IMR-90 (cell line): ENCODE data around the gene NALCN. TPM values are rescaled to one million over a fixed set of nuclear protein-coding genes. Genes with fewer than 3 reads are reported as not detected.

ENCODE experiments used
- ATAC-seq: fragments of 200-7000 bp; cut with Tn5 transposase; 2 replicates; pipeline ENCODE4 v1.9.1; 2020; ENCODE audit warnings: low read depth, mild to moderate bottlenecking, moderate library complexity
- BruUV-seq: library from RNA; stranded (reverse); fragments of 400-500 nt; replicated peaks from 2 replicates; lab custom pipeline; 2021; lab: Mats Ljungman, UMichigan
- CTCF ChIA-PET: fragments of 300-600 bp; formaldehyde crosslinking; extraction: SDS; loops from one replicate; lab custom pipeline; 2021; ENCODE audit warnings: antibody characterized with exemption; lab: Yijun Ruan, JAX
- POLR2A ChIA-PET: fragments of 300-600 bp; sonication (Branson Sonifier 250); formaldehyde crosslinking; loops from one replicate; lab custom pipeline; 2022; ENCODE audit warnings: antibody characterized with exemption; ENCODE audit not compliant: unreplicated experiment; lab: Charles Lee
- DNase-seq: peaks from one replicate; pipeline ENCODE4 v3.0.0; 2013
- H2AFZ ChIP-seq: replicated peaks from 2 replicates; pipeline ENCODE3; 2013; ENCODE audit warnings: low read length, mild to moderate bottlenecking; ENCODE audit not compliant: poor library complexity
- H2AK5ac ChIP-seq: 2 replicates; pipeline ENCODE4 v1.6.1; 2013; ENCODE audit warnings: low read depth, low read length, inconsistent platforms
- H2AK9ac ChIP-seq: replicated peaks from 2 replicates; pipeline ENCODE3; 2013; ENCODE audit warnings: mild to moderate bottlenecking, low read depth, low read length, moderate library complexity; ENCODE audit not compliant: poor library complexity
- H2BK120ac ChIP-seq: 2 replicates; pipeline ENCODE4 v1.6.1; 2013; ENCODE audit warnings: low read depth, low read length, inconsistent platforms
- H2BK15ac ChIP-seq: 3 replicates; pipeline ENCODE4 v1.6.1; 2013; ENCODE audit warnings: low read depth, low read length, inconsistent platforms
- H2BK20ac ChIP-seq: 2 replicates; pipeline ENCODE4 v1.6.1; 2013; ENCODE audit warnings: low read depth, mild to moderate bottlenecking, inconsistent platforms, low read length, moderate library complexity
- H2BK5ac ChIP-seq: 2 replicates; pipeline ENCODE4 v1.6.1; 2013; ENCODE audit warnings: mild to moderate bottlenecking, low read depth, low read length, inconsistent platforms; ENCODE audit not compliant: poor library complexity, severe bottlenecking
- H3K14ac ChIP-seq: replicated peaks from 2 replicates; pipeline ENCODE4 v1.6.1; 2013; ENCODE audit warnings: low read depth, low read length, inconsistent platforms
- H3K18ac ChIP-seq: 2 replicates; pipeline ENCODE4 v1.6.1; 2013; ENCODE audit warnings: low read depth, low read length, control low read depth
- H3K23ac ChIP-seq: 2 replicates; pipeline ENCODE4 v1.6.1; 2013; ENCODE audit warnings: low read depth, low read length, inconsistent platforms
- H3K27ac ChIP-seq: 2 replicates; pipeline ENCODE4 v1.5.1; 2013; ENCODE audit warnings: mild to moderate bottlenecking, control low read depth, low read length; ENCODE audit not compliant: insufficient read depth
- H3K27me3 ChIP-seq: 2 replicates; pipeline ENCODE4 v1.6.1; 2013; ENCODE audit warnings: low read length; ENCODE audit not compliant: control insufficient read depth, insufficient read depth
- H3K36me3 ChIP-seq: 2 replicates; pipeline ENCODE4 v1.6.1; 2013; ENCODE audit warnings: low read length, mixed read lengths; ENCODE audit not compliant: control insufficient read depth, insufficient read depth
- H3K4ac ChIP-seq: 2 replicates; pipeline ENCODE4 v1.6.1; 2013; ENCODE audit warnings: low read depth, low read length, inconsistent platforms
- H3K4me1 ChIP-seq: 2 replicates; pipeline ENCODE4 v1.6.1; 2013; ENCODE audit warnings: low read length, mixed read lengths; ENCODE audit not compliant: control insufficient read depth, insufficient read depth
- H3K4me2 ChIP-seq: 2 replicates; pipeline ENCODE4 v1.6.1; 2013; ENCODE audit warnings: low read depth, mild to moderate bottlenecking, control low read depth, low read length, moderate library complexity
- H3K4me3 ChIP-seq: 2 replicates; pipeline ENCODE4 v1.5.1; 2013; ENCODE audit warnings: low read depth, mild to moderate bottlenecking, control low read depth, low read length, moderate library complexity; ENCODE audit not compliant: insufficient read depth
- H3K56ac ChIP-seq: 2 replicates; pipeline ENCODE4 v1.6.1; 2013; ENCODE audit warnings: low read length, inconsistent platforms; ENCODE audit not compliant: insufficient read depth; ENCODE audit errors: extremely low read depth
- H3K79me1 ChIP-seq, 2 experiments: 2 replicates each; pipeline ENCODE4 v1.6.1; 2013; ENCODE audit warnings: low read length in 2 of 2, inconsistent platforms in 1 of 2, low read depth in 1 of 2
- H3K9ac ChIP-seq: 2 replicates; pipeline ENCODE4 v1.6.1; 2013; ENCODE audit warnings: low read depth, low read length, control low read depth
- H3K9me1 ChIP-seq: 2 replicates; pipeline ENCODE4 v1.6.1; 2013; ENCODE audit warnings: low read length, inconsistent platforms; ENCODE audit not compliant: insufficient read depth
- H3K9me3 ChIP-seq: 2 replicates; pipeline ENCODE4 v1.6.1; 2013; ENCODE audit warnings: low read length; ENCODE audit not compliant: control insufficient read depth, insufficient read depth
- H4K20me1 ChIP-seq: 2 replicates; pipeline ENCODE4 v1.6.1; 2013; ENCODE audit warnings: low read length, inconsistent platforms; ENCODE audit not compliant: insufficient read depth
- H4K5ac ChIP-seq: 2 replicates; pipeline ENCODE4 v1.6.1; 2013; ENCODE audit warnings: mild to moderate bottlenecking, low read depth, low read length, control low read depth
- H4K8ac ChIP-seq, 2 experiments: 2 replicates each; pipeline ENCODE4 v1.6.1; 2013; ENCODE audit warnings: low read depth in 2 of 2, low read length in 2 of 2, control low read depth in 1 of 2, inconsistent platforms in 1 of 2
- H4K91ac ChIP-seq: 2 replicates; pipeline ENCODE4 v1.6.1; 2013; ENCODE audit warnings: low read depth, low read length, inconsistent platforms; ENCODE audit not compliant: insufficient read depth
- BHLHE40 ChIP-seq: fragments of 150-350 bp; IDR thresholded peaks from 2 replicates; pipeline ENCODE4 v1.6.1; 2016; ENCODE audit warnings: mild to moderate bottlenecking, low read depth, low read length
- CEBPB ChIP-seq: IDR thresholded peaks from 2 replicates; pipeline ENCODE4 v1.6.1; 2012; ENCODE audit warnings: low read depth, low read length, improper control_type of control experiment
- CHD1 ChIP-seq: IDR thresholded peaks from 2 replicates; pipeline ENCODE4 v1.6.1; 2012; ENCODE audit warnings: low read depth, low read length, improper control_type of control experiment
- FOS ChIP-seq: fragments of 150-350 bp; IDR thresholded peaks from 2 replicates; pipeline ENCODE4 v1.6.1; 2016; ENCODE audit warnings: low read depth, low read length
- MAFK ChIP-seq: IDR thresholded peaks from 2 replicates; pipeline ENCODE4 v1.6.1; 2012; ENCODE audit warnings: low read depth, low read length, improper control_type of control experiment
- MAZ ChIP-seq: IDR thresholded peaks from 2 replicates; pipeline ENCODE4 v1.6.1; 2012; ENCODE audit warnings: low read depth, mild to moderate bottlenecking, low read length, improper control_type of control experiment, moderate library complexity, borderline replicate concordance
- MXI1 ChIP-seq: IDR thresholded peaks from 2 replicates; pipeline ENCODE4 v1.6.1; 2012; ENCODE audit warnings: low read depth, mild to moderate bottlenecking, low read length, moderate library complexity, borderline replicate concordance
- POLR2A ChIP-seq: IDR thresholded peaks from 2 replicates; pipeline ENCODE4 v1.6.1; 2012; ENCODE audit warnings: mild to moderate bottlenecking, low read depth, low read length
- RAD21 ChIP-seq: IDR thresholded peaks from 2 replicates; pipeline ENCODE4 v1.6.1; 2012; ENCODE audit warnings: low read length, improper control_type of control experiment
- RCOR1 ChIP-seq: IDR thresholded peaks from 2 replicates; pipeline ENCODE4 v1.6.1; 2012; ENCODE audit warnings: mild to moderate bottlenecking, low read length, improper control_type of control experiment; ENCODE audit not compliant: insufficient replicate concordance
- RFX5 ChIP-seq: IDR thresholded peaks from 2 replicates; pipeline ENCODE4 v1.8.0; 2012; ENCODE audit warnings: low read depth, mild to moderate bottlenecking, low read length, moderate library complexity
- SMC3 ChIP-seq: fragments of 150-350 bp; IDR thresholded peaks from 2 replicates; pipeline ENCODE4 v1.6.1; 2016; ENCODE audit warnings: low read depth, mild to moderate bottlenecking, antibody characterized with exemption, low read length, moderate library complexity
- WGBS, 2 experiments: methylation state at CpG; one replicate each; pipeline versions ENCODE4 v1.1.5 to v1.1.7; 2013; ENCODE audit warnings: missing lambda C conversion rate in 2 of 2; ENCODE audit not compliant: insufficient read length in 1 of 2; ENCODE audit errors: extremely low coverage in 2 of 2; 5-methylcytosine and 5-hydroxymethylcytosine counted together
- dilution Hi-C: fragments of 300-500 bp; cut with HindIII; formaldehyde crosslinking; loops from one replicate; pipeline ENCODE4 v1.14.3; 2018; ENCODE audit warnings: low sequenced_read_pairs; ENCODE audit not compliant: unreplicated experiment
- in situ Hi-C: fragments of 300-500 bp; cut with MboI; formaldehyde crosslinking; loops from 3 replicates; pipeline ENCODE4 v1.14.3; 2019; ENCODE audit warnings: low sequenced_read_pairs, inconsistent platforms, mixed read lengths
- intact Hi-C: fragments of 100-400 bp; cut with micrococcal nuclease; formaldehyde crosslinking; loops from 2 replicates; pipeline ENCODE4 v1.10.0; 2022
- polyA plus RNA-seq, 3 experiments: library from polyadenylated mRNA; depleted of rRNA; stranded (reverse); fragments of >200 nt; gene quantifications; 2 replicates each; pipeline ENCODE4 v1.2.3, GENCODE V29; 2012; ENCODE audit warnings: low replicate concordance in 1 of 3
- total RNA-seq: library from RNA; depleted of rRNA; stranded (reverse); fragments of >200 nt; gene quantifications from 2 replicates; pipeline ENCODE4 v1.2.3, GENCODE V29; 2012
- TF ChIP-seq, protein P1 (sequence below): fragments of 150-350 bp; IDR thresholded peaks from 2 replicates; pipeline ENCODE4 v1.6.1; 2016; ENCODE audit warnings: low read depth, mild to moderate bottlenecking, low read length, moderate library complexity, borderline replicate concordance
- TF ChIP-seq, protein P2 (sequence below): fragments of 150-350 bp; IDR thresholded peaks from 2 replicates; pipeline ENCODE4 v1.6.1; 2017; ENCODE audit warnings: mild to moderate bottlenecking, antibody characterized with exemption, low read length, low read depth
- TF ChIP-seq, protein P3 (sequence below): conservative IDR thresholded peaks from 2 replicates; pipeline ENCODE4 v1.5.1; 2012; ENCODE audit warnings: mild to moderate bottlenecking, low read depth, low read length, improper control_type of control experiment

The NALCN gene
- total and polyA plus RNA-seq, 2 of the 4 experiments (the other 2 are of a cell fraction) = 2.9 to 4.8 TPM

DNA sequence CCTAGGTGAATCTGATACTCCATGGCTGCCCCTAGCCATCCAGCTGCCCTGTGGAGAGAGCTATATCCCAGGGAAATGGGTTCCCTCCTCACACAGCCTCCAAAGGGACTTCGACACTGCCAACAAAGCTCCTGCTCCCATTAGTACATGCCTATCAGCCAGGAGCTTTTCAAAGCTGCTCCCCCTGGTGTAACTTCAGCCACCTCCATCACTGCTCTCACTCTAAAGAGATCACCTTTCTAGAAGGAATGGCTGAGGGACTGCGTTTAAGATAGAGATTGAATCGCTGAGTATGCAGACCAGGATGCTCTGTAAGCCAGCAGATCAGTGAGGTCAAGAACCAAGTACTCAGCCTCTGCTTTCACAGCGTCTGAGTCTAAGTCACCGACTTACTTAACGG is 213.7 kb downstream of the NALCN start:
- H3K9me3 ChIP-seq = no peaks in the 10 kb centered on the region
- H3K4ac ChIP-seq = no peak overlapping the region; the same call in 1 of the 2 replicates
- H3K9me1 ChIP-seq = no peaks in the 10 kb centered on the region
- no peak overlapping the region for H3K4me2 ChIP-seq
- no peak overlapping the region for H2AFZ ChIP-seq
- H3K27ac ChIP-seq = no peak overlapping the region
- no peak overlapping the region for H3K23ac ChIP-seq
- no peaks in the 10 kb centered on the region for H3K36me3 ChIP-seq
- ChIA-PET POLR2A (no interaction called here), CTCF (interaction anchor here (0.5 kb wide), 1 partner anchor 29 kb away, joined by 3 read pairs; no protein-coding TSS in a partner anchor)
- WGBS, 2 experiments = no CpG with 5 or more reads among the region's 6 CpGs
- H4K8ac ChIP-seq = no peak overlapping the region
- H2BK5ac ChIP-seq = no peak overlapping the region
- DNase-seq (no peak), ATAC-seq (no peak)
- no peak overlapping the region for H3K18ac ChIP-seq
- H2BK15ac ChIP-seq = no peak overlapping the region
- TF ChIP-seq POLR2A = no peak
- no peak for TF ChIP-seq MAZ
- no peak for TF ChIP-seq MXI1
- no peak for TF ChIP-seq MAFK
- TF ChIP-seq, protein P1, sequence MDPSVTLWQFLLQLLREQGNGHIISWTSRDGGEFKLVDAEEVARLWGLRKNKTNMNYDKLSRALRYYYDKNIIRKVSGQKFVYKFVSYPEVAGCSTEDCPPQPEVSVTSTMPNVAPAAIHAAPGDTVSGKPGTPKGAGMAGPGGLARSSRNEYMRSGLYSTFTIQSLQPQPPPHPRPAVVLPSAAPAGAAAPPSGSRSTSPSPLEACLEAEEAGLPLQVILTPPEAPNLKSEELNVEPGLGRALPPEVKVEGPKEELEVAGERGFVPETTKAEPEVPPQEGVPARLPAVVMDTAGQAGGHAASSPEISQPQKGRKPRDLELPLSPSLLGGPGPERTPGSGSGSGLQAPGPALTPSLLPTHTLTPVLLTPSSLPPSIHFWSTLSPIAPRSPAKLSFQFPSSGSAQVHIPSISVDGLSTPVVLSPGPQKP = no peak
- TF ChIP-seq, protein P2, sequence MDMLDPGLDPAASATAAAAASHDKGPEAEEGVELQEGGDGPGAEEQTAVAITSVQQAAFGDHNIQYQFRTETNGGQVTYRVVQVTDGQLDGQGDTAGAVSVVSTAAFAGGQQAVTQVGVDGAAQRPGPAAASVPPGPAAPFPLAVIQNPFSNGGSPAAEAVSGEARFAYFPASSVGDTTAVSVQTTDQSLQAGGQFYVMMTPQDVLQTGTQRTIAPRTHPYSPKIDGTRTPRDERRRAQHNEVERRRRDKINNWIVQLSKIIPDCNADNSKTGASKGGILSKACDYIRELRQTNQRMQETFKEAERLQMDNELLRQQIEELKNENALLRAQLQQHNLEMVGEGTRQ = no peak
- TF ChIP-seq CHD1 = no peak
- TF ChIP-seq, protein P3, sequence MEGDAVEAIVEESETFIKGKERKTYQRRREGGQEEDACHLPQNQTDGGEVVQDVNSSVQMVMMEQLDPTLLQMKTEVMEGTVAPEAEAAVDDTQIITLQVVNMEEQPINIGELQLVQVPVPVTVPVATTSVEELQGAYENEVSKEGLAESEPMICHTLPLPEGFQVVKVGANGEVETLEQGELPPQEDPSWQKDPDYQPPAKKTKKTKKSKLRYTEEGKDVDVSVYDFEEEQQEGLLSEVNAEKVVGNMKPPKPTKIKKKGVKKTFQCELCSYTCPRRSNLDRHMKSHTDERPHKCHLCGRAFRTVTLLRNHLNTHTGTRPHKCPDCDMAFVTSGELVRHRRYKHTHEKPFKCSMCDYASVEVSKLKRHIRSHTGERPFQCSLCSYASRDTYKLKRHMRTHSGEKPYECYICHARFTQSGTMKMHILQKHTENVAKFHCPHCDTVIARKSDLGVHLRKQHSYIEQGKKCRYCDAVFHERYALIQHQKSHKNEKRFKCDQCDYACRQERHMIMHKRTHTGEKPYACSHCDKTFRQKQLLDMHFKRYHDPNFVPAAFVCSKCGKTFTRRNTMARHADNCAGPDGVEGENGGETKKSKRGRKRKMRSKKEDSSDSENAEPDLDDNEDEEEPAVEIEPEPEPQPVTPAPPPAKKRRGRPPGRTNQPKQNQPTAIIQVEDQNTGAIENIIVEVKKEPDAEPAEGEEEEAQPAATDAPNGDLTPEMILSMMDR = no peak
- TF ChIP-seq RAD21 = no peak
- TF ChIP-seq BHLHE40 = no peak
- no peak for TF ChIP-seq CEBPB
- no peak for TF ChIP-seq SMC3
- no peak for TF ChIP-seq RCOR1
- TF ChIP-seq RFX5 = no peak
- no peak for TF ChIP-seq FOS
- H4K91ac ChIP-seq = no peak overlapping the region
- no peak overlapping the region for H4K5ac ChIP-seq
- H2BK20ac ChIP-seq = peak overlapping the region; percentile 5; the same call in 1 of the 2 replicates
- BruUV-seq = no TSS peak
- intact Hi-C loops = no loop called here
- H2AK9ac ChIP-seq = no peak overlapping the region
- no peaks in the 10 kb centered on the region for H3K79me1 ChIP-seq
- peak overlapping the region; percentile 37; the same call in 1 of the 2 replicates for H3K14ac ChIP-seq
- H3K4me3 ChIP-seq = no peak overlapping the region
- dilution Hi-C loops = no loop called here
- H3K56ac ChIP-seq = no peak overlapping the region
- 0 out of 2 replicates have a peak, but pooled peaks cover 2% of the 10 kb centered on the region for H3K4me1 ChIP-seq
- H4K20me1 ChIP-seq = no peaks in the 10 kb centered on the region
- 0 out of 2 replicates have a peak overlapping the region, but pooled peaks have one; percentile 5 for H2AK5ac ChIP-seq
- 0 out of 2 replicates have a peak overlapping the region, but pooled peaks have one; percentile 19 for H2BK120ac ChIP-seq
- no peaks in the 10 kb centered on the region for H3K27me3 ChIP-seq
- in situ Hi-C loops = no loop called here
- H3K9ac ChIP-seq = no peak overlapping the region
